Nephron (organoid): ENCODE results near the gene NOTCH3.

Source experiments
- H3K27ac Mint-ChIP-seq, 3 experiments: 2 replicates each; pipeline ENCODE4 v1.8.0; 2020; ENCODE audit warnings: mixed read lengths in 3 of 3, mild to moderate bottlenecking in 2 of 3, moderate library complexity in 1 of 3
- H3K27me3 Mint-ChIP-seq: 2 replicates; pipeline ENCODE4 v1.8.0; 2021; ENCODE audit warnings: low read depth, mild to moderate bottlenecking, moderate library complexity, mixed read lengths
- H3K36me3 Mint-ChIP-seq: 2 replicates; pipeline ENCODE4 v1.8.0; 2020; ENCODE audit warnings: low read depth, mixed read lengths
- H3K4me1 Mint-ChIP-seq: 2 replicates; pipeline ENCODE4 v1.8.0; 2020; ENCODE audit warnings: mixed read lengths
- H3K4me3 Mint-ChIP-seq, 3 experiments: 2 replicates each; pipeline ENCODE4 v1.8.0; 2020; ENCODE audit warnings: mild to moderate bottlenecking in 3 of 3, mixed read lengths in 3 of 3, moderate library complexity in 2 of 3
- H3K9me3 Mint-ChIP-seq: 2 replicates; pipeline ENCODE4 v1.8.0; 2020; ENCODE audit warnings: mixed read lengths
- CTCF ChIP-seq, 3 experiments: fragments of 200-600 bp; sonication (generic); IDR thresholded peaks; one replicate each; pipeline ENCODE4 v1.5.0; 2021; ENCODE audit warnings: antibody characterized with exemption in 3 of 3; ENCODE audit not compliant: unreplicated experiment in 3 of 3

The NOTCH3 gene

DNA sequence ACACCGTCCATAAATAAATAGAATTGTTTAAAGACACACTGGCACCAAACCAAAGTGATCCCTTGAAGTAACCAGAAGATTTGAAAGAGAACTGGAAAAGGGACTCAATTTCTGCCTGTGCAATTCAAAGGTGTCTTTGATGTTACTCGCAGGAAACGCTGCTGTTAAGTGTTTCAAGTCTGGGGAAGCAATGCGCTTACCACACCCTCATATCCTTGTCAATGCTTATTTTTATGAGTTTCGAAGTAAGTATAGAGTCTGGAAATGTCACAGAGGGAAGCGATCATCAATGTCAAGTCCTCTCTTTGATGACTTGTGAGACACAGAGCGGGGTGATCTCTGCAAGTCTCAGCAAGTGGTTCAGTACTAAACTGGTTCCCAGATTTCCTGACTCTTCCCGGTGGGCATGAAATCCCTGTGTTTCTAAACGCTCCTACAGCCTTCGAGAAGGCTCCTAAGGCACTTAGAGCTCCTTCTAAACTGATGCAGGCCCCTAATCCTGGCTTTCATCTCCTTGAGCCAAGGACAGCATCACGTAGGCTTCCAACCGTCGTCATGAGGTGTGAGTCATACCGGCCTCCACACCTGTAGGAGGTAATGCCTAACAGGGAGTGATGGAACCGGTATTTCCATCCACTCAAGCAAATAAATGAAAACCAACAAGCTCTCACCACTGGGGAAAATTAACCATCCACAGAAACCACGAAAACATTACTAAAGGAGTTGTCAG, 70.8 kb downstream of the NOTCH3 start:
- no peak for TF ChIP-seq CTCF (IDR thresholded peaks at IDR 0.05; ENCODE audit: unreplicated experiment in 3 of 3)

DNA sequence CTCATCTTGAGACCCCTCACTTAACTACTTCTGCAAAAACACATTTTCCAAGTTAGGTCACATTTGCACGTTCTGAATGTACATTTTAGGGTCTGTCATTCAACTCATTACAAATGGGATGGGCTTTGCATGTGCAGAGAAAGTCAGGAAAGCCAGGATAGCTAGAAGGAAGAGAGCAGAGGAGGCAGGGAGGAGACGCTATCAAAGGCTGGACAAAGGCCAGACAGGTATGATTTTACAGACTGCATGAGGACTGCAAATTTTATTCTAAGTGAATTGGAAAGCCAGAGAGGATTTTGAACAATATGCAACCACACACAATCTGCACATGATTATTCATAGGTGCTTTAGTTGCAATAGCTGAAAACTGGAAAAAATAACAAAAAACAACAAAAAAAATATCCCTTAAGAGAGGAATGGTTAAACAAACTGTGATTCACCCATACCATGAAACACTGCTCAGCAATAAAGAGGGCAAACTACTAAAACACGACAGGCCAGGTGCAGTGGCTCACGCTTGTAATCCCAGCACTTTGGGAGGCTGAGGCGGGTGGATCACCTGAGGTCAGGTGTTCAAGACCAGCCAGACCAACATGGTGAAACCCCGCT, 72.5 kb downstream of the NOTCH3 start:
- TF ChIP-seq CTCF (IDR thresholded peaks at IDR 0.05; ENCODE audit: unreplicated experiment in 3 of 3) = no peak
- Mint-ChIP-seq H3K36me3 (peaks cover under 1% of the 10 kb centered on the region), H3K27ac (peak overlapping the region in 1 of 3 experiments; percentile 14), H3K27me3 (no peaks in the 10 kb centered on the region), H3K9me3 (no peaks in the 10 kb centered on the region), H3K4me3 (no peak overlapping the region), H3K4me1 (peaks cover 18% of the 10 kb centered on the region)

More for the DNA sequence above, 70.8 kb downstream of the NOTCH3 start:
- Mint-ChIP-seq H3K27me3 (peaks cover 4% of the 10 kb centered on the region), H3K36me3 (no peaks in the 10 kb centered on the region), H3K4me1 (peaks cover 9% of the 10 kb centered on the region), H3K9me3 (no peaks in the 10 kb centered on the region), H3K27ac (peak overlapping the region in 1 of 3 experiments; percentile 32), H3K4me3 (no peak overlapping the region)

GRCh38 chr19:15126131-15126910, 74.5 kb downstream of the NOTCH3 start:
- Mint-ChIP-seq H3K4me1 (peaks cover 18% of the 10 kb centered on the region), H3K4me3 (peak overlapping the region in 1 of 3 experiments; percentile 44), H3K9me3 (no peaks in the 10 kb centered on the region), H3K36me3 (peaks cover 11% of the 10 kb centered on the region), H3K27me3 (no peaks in the 10 kb centered on the region), H3K27ac (peak overlapping the region; percentile 89 to 97 (median 94))
- TF ChIP-seq CTCF (IDR thresholded peaks at IDR 0.05; ENCODE audit: unreplicated experiment in 3 of 3) = no peak

GRCh38 chr19:15125232-15126067, 75.3 kb downstream of the NOTCH3 start:
- peak overlapping the region; percentile 89 to 97 (median 94) for H3K27ac Mint-ChIP-seq
- no peak for TF ChIP-seq CTCF (IDR thresholded peaks at IDR 0.05; ENCODE audit: unreplicated experiment in 3 of 3)
- peak overlapping the region; percentile 95 to 97 (median 97) for H3K4me3 Mint-ChIP-seq
- H3K4me1 Mint-ChIP-seq = peaks cover 18% of the 10 kb centered on the region
- H3K36me3 Mint-ChIP-seq = peaks cover 20% of the 10 kb centered on the region
- H3K27me3 Mint-ChIP-seq = no peaks in the 10 kb centered on the region
- H3K9me3 Mint-ChIP-seq = no peaks in the 10 kb centered on the region

DNA sequence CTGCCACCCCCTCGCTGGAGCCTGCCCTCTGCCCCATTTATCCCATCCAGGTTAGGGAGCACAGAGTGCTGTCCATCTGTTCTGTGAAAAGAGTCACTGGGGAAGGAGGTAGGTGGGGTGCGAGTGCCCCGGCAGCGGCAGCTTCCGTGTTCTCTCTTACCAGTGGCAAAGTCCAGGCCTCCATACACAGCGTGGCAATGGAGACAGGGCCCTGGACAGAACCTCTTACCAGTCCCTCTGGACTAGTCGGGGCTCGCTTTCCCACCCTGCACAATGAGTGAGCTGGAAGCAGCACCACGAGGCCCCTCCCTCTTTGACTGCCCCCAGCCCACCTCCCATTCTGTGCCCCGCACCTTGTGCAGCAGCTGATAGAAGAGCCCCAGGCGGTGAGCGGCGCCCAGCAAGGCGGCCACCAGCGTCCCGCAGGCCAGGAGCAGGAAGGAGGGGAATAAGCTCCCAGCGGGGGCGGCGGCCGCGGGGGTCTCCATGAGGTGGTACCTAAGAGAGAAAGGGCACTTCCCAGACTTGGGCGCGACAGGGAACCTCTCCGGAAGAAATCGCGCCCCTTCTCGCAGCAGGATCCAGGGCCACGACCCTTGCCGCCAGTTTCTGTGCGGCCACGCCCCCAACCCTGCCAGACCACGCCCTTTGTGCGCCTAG, 76.1 kb downstream of the NOTCH3 start:
- Mint-ChIP-seq H3K36me3 (peaks cover 27% of the 10 kb centered on the region), H3K27me3 (no peaks in the 10 kb centered on the region), H3K9me3 (no peaks in the 10 kb centered on the region), H3K4me3 (peak overlapping the region; percentile 95 to 97 (median 97)), H3K27ac (peak overlapping the region; percentile 89 to 97 (median 94)), H3K4me1 (peaks cover 18% of the 10 kb centered on the region)
- no peak for TF ChIP-seq CTCF (IDR thresholded peaks at IDR 0.05; ENCODE audit: unreplicated experiment in 3 of 3)
